Measurements from ENCODE around the gene CPED1. TPM values are rescaled to one million over a fixed set of nuclear protein-coding genes. Genes with fewer than 3 reads are reported as not detected.

Gene CPED1
- total and polyA plus RNA-seq, 10 of the 15 experiments (the other 5 are each of a cell fraction or from before 2014, with no cell fraction given) = 0.01 to 0.77 (median 0.10) TPM; not detected in 1

DNA sequence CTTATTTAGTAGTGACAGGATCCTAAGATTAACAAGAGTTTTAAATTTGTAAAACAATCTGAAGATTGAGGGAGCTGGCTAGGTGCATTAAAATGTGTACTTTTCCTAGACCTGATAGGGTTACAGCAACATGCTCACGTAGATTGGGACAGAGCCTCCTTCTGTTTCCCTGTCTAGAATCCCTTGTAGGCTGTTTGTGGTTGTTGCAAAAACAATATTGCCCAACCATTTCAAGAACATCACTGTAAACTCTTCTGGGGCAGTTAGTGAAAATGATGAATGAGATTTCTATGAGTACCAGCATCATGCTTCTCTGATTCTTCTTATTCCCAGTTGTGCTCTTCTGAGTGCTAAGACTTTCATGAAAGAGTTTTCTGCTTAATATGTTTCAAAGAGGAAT lies 14.7 kb upstream of the CPED1 start:
- ChIA-PET POLR2A (no interaction called here), RAD21 (ENCODE audit: unreplicated experiment) (interaction anchor here (1.3 kb wide), 1 partner anchor 134 kb away, joined by 3 read pairs; no protein-coding TSS in a partner anchor), CTCF (no interaction called here), SMC1A (ENCODE audit: uncharacterized antibody, unreplicated experiment) (interaction anchor here (0.7 to 1.6 kb wide), 2 partner anchors 13 to 20 kb away, joined by 3 to 4 read pairs; no protein-coding TSS in a partner anchor)
- BruUV-seq (replicated peaks) = no TSS peak
- no peak overlapping the region for H3K4me3 ChIP-seq
- H3K9me3 ChIP-seq (replicated peaks; ENCODE audit: control insufficient read depth, insufficient read depth, low read length) = no peaks in the 10 kb centered on the region
- no peaks in the 10 kb centered on the region for H3K79me2 ChIP-seq (ENCODE audit: control insufficient read depth, insufficient read depth, low read length)
- no peak overlapping the region for H3K27ac ChIP-seq (ENCODE audit: control insufficient read depth, insufficient read depth)
- no peaks in the 10 kb centered on the region for H4K20me1 ChIP-seq (ENCODE audit: control insufficient read depth, insufficient read depth)
- no peak overlapping the region for H3K9ac ChIP-seq (ENCODE audit: control insufficient read depth, insufficient read depth, low read length)
- in situ Hi-C loops (cut with MboI) = loop anchor here (25.0 kb wide), 1 partner anchor 563 kb away; no protein-coding TSS in a partner anchor
- FAIRE-seq (no peak), ATAC-seq (no peak), DNase-seq (ENCODE audit: low read depth, low spot score) (no peak)
- WGBS (ENCODE audit: insufficient coverage, insufficient replicate concordance, low lambda C conversion rate, missing lambda C conversion rate) = 100% methylated on average over 1 of the region's 1 CpG
- no peak overlapping the region for H3K4me2 ChIP-seq (ENCODE audit: control insufficient read depth, insufficient read depth)
- no peaks in the 10 kb centered on the region for H3K27me3 ChIP-seq (replicated peaks in 1 of 2; ENCODE audit: control insufficient read depth in 2 of 2, insufficient read depth in 2 of 2, low read length in 1 of 2)
- H3K4me1 ChIP-seq (ENCODE audit: control insufficient read depth, insufficient read depth, low read length) = no peaks in the 10 kb centered on the region
- no peak for TF ChIP-seq ZZZ3 (IDR thresholded peaks at IDR 0.05; ENCODE audit: control insufficient read depth, insufficient read length, low read depth)
- no peak for TF ChIP-seq EZH2 (IDR thresholded peaks at IDR 0.05; ENCODE audit: borderline replicate concordance, control insufficient read depth, low read depth, low read length)
- no peak for TF ChIP-seq FOXK2 (IDR thresholded peaks at IDR 0.05)
- TF ChIP-seq TCF3 (IDR thresholded peaks at IDR 0.05; ENCODE audit: borderline replicate concordance, insufficient read depth, low read depth, low read length) = no peak
- TF ChIP-seq KLF5 (IDR thresholded peaks at IDR 0.05; ENCODE audit: partially characterized antibody) = no peak
- TF ChIP-seq ZNF622 (IDR thresholded peaks at IDR 0.05) = no peak
- H3K36me3 ChIP-seq (ENCODE audit: control insufficient read depth in 2 of 2, insufficient read depth in 2 of 2, low read length in 1 of 2) = peaks cover 3 to 13% of the 10 kb centered on the region in 2 experiments
- intact Hi-C loops (cut with micrococcal nuclease; ENCODE audit: unreplicated experiment) = no loop called here
- no peak overlapping the region for H2AFZ ChIP-seq (ENCODE audit: control insufficient read depth, low read depth, low read length)
